Left ventricle myocardium superior (tissue), 1 donor: Measurements from ENCODE around the gene RPS16. TPM values are rescaled to one million over a fixed set of nuclear protein-coding genes. Genes with fewer than 3 reads are reported as not detected.
A peak's percentile ranks its signal among the peaks of the same experiment; 100 is the strongest.

Experiments used
- ATAC-seq: fragments of 200-7000 bp; cut with Tn5 transposase; one replicate; pipeline ENCODE4 v1.9.1; 2020; ENCODE audit warnings: mild to moderate bottlenecking, moderate library complexity
- DNase-seq: peaks from one replicate; pipeline ENCODE4 v3.0.0-alpha.2; 2020
- intact Hi-C: fragments of 100-400 bp; cut with micrococcal nuclease; formaldehyde crosslinking; loops from one replicate; pipeline ENCODE4 v1.11.0; 2022
- total RNA-seq: library from RNA; stranded (reverse); fragmentation: NEBNext Ultra II Directional; extraction: Animal tissue kit (Norgen Biotek cat#: 25700); gene quantifications from one replicate; pipeline ENCODE4 v1.2.1, GENCODE V29; 2021
- donor health status: DM: no; HTN: yes; CAD: no; lungs with severe emphysema.

The RPS16 gene
- total RNA-seq, 1 donor from 2014 or later, result 1,154 TPM

GRCh38 chr19:39427707-39428106, 8.0 kb downstream of the RPS16 start:
- no peak for DNase-seq
- no peak for ATAC-seq
- intact Hi-C loops, result no loop called here

DNA sequence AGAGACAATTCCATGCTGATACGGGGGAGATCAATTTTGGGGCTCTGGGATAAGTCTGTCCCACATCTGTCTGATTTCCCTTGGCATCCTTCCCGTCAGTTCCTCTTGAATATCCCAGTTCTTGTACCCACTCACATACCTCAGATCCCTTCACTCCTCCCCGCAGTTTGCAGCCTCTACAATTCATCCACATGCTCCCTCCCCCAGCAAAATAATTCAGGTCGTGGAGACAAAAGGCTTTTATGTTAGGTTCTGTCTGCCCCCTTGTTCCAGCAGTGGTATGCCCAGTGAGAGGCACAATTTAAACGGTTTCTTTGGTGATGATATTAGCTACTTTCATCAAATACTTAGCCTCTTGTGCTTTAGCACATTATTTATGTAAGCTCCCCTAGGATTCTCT, 9.6 kb downstream of the RPS16 start:
- DNase-seq (no peak), ATAC-seq (no peak)
- intact Hi-C loops, result no loop called here

- no peak for DNase-seq
- intact Hi-C loops, result no loop called here
- ATAC-seq, result no peak
These were observed 10.0 kb downstream of the RPS16 start for GRCh38 chr19:39425744-39426143.

- intact Hi-C loops, result no loop called here
- no peak for ATAC-seq
- DNase-seq, result no peak
These were observed 10.8 kb downstream of the RPS16 start for GRCh38 chr19:39424934-39425333.

- ATAC-seq (no peak), DNase-seq (no peak)
These were observed 12.3 kb downstream of the RPS16 start for GRCh38 chr19:39423258-39424086.

DNA sequence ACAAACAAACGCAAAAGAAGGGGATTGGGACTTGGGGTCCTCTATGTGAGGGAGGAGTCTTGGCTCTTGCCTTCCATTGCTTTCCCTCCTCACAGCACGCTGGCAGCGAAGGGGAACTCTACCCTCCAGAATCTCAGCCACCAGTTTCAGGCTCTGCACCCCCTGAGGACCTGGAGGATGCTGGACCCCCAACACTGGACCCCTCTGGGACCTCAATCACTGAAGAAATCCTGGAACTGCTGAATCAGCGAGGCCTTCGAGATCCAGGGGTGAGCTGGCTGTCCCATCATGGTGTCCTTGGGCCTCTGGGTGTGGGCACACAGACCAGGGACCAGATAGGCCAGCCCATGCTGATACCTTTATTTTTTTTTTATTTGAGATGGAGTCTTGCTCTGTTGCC, 13.7 kb downstream of the RPS16 start:
- DNase-seq, result no peak
- no peak for ATAC-seq
- intact Hi-C loops, result no loop called here

More at GRCh38 chr19:39423258-39424086, 12.3 kb downstream of the RPS16 start:
- intact Hi-C loops, result no loop called here

- DNase-seq (no peak), ATAC-seq (no peak)
- intact Hi-C loops, result no loop called here
These were observed 15.0 kb downstream of the RPS16 start for GRCh38 chr19:39420769-39421168.

- DNase-seq (no peak), ATAC-seq (no peak)
- intact Hi-C loops, result no loop called here
These were observed 16.7 kb downstream of the RPS16 start for GRCh38 chr19:39419003-39419402.

GRCh38 chr19:39417463-39418181, 18.1 kb downstream of the RPS16 start:
- intact Hi-C loops, result no loop called here
- ATAC-seq (no peak), DNase-seq (no peak)

DNA sequence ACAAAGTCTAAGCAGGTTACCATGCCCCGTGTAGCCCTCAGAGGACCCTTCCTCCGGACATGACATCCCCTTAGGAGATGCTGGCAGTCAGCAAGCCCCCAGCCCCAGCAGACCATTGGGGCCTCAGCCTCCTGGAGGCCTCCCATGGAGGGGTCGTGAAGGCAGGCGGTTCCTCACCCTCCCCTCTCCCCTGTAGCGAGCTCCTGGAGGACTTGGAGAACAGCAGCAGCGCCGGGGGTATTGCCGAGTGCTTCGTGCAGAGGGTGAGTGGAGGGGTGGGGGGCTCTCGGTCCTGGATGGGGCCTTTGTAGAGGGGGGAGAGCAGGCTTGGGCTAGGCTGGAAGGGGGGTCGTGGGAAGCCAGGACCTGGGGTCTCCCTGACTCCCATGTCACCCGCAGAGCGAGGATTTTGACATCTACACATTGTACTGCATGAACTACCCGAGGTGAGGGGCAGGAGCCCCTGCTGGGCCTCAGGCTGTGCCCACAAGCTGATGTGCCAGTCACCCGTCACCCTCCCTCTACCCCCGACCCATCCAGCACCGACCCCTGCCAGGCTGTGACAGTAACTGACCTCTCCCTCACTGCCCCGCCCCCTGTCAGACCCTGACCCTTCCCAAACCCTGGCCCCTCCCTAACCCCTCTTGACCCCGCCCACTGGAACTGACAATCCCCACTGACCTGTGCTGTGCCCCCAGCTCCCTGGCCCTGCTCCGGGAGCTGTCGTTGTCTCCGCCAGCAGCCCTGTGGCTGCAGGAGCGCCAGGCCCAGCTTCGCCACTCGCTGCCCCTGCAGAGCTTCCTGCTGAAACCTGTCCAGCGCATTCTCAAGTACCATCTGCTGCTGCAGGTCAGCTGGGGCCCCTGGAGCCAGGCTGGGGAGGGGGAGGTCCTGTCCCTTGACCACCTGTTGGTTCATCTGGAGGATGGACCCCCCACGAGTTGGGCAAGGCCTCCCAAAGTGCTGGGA, 19.3 kb downstream of the RPS16 start:
- intact Hi-C loops, result no loop called here
- ATAC-seq, result no peak
- no peak for DNase-seq

- intact Hi-C loops, result no loop called here
- ATAC-seq (no peak), DNase-seq (no peak)
These were observed 20.4 kb downstream of the RPS16 start for GRCh38 chr19:39415111-39416046.

DNA sequence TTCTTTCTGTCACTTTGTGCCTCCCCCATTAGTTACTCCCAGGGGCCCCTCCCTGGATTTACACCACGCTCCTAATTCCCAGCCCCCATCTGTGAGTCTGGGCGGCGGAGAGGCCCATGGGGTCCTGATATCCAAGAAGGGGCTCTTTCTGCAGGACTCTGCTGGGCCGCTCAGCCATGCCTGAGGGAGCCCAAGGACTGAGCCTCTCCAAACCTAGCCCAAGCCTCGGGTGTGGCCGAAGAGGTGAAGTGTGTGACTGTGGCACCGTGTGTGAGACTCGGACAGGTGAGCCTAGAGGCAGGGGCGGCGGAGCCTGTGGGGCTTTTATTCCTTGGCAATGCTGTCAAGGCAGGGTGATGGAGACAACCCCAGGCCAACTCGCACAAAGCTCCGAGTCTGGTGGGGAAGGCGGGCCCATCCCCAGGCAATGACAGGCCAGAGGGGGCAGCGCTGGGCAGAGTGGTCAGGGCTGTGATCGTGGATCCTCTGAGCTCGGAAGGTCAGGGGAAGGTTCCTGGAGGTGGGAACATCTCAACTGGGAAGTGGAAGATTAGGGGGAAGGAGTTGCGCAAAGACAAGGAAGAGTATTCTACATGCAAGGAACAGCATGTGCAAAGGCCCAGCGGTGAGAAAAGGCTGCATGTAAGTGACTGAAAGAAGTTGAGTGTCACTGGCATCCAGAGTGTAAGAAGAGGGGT, 21.7 kb downstream of the RPS16 start:
- DNase-seq, result no peak
- ATAC-seq, result no peak

DNA sequence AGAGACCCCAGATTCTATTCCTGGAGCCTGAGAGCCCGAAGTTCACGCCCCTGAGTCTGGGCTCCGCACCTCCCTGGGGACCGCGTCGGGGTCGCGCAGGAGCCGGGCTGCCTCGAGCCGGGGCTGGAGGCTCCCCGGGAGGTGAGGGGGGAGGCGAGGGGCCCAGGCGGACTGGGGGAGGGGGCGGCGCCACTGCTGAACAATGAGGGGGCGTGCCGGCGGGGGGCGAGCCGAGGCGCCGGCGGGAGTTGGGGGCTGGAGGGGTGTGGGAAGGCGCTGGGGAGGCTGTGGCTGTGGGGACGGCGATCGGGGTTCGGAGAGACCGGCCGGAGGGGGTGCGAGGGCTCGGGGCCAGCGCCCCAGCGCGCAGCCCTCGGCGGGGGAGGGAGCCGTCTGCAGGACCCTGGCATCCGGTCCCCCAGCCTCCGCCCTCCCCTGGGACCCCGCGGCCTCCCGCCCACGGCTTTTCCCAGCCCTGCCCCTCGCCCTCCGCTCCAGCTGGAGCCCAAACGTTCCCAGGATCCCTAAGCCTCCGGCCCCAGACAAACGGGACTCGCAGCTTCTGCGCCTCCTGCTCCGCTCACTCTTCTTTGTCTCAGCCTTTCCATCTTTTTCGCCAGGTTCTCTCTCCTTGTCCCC, 22.4 kb downstream of the RPS16 start:
- DNase-seq (peak; percentile 84), ATAC-seq (peak; percentile 6)
- intact Hi-C loops, result no loop called here

More for the DNA sequence above, 21.7 kb downstream of the RPS16 start:
- intact Hi-C loops, result no loop called here

DNA sequence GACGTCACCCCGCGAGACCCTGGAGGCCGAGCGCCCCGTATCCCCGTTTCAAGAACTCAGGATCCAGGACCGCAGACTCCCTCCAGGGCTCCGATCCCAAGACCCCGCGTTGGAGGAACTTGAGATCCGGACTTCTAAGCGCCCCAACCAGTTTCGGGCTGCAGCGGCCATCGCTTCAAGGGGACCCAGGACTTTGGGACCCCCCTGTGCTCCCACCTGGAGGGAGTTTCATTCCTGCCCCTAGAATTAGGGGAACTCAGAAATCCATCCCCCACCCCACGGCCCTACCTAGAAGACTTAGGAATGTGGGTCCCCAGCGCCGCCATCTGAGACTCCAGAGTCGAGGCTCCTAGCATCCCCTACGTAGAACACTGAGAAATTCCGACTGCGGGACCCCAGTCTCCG, 22.9 kb downstream of the RPS16 start:
- intact Hi-C loops, result no loop called here
- DNase-seq (no peak), ATAC-seq (no peak)

DNA sequence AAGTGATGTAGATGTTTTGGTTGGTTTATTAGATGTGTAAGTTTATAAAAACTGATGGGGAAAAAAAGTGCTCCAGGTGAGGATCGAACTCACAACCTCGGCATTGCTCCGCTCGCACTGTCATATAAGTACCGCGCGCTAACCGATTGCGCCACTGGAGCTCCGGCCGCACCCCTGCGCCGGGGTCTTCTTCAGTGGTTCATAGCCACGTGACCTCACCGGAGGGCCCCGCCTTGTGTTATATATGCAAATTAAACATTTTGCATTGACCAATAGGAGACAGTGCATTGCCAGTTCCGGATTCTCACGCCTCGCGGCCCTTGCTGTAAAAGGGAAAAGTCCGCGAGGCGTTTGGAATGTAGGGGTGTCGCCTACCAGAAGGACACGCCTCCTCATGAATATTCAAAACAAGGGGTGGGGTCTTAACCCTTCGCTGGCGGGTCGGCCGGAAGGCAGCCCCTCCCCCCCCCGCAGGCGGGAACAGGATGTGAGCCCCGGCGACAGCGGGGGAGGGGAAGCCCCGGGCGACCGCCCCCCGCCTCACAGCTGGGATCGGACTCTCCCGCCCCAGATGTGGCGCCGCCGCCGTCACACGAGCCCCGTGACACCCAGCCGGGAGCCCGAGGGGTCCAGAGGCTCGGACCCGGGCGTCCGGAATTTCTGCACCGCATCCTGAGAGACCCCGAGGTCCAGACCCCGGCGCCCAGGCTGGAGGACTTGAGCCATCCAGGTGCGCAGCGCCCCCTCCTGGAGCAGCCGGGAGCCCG, 23.5 kb downstream of the RPS16 start, which contains the start of gene PLEKHG2:
PLEKHG2 (plus strand) TSS at position 570 of the 767 bp plus-strand sequence. CDS start 1,418 bp downstream, outside the sequence.
- intact Hi-C loops, result no loop called here
- peak; percentile 63 for ATAC-seq
- DNase-seq, result peak; percentile 97

DNA sequence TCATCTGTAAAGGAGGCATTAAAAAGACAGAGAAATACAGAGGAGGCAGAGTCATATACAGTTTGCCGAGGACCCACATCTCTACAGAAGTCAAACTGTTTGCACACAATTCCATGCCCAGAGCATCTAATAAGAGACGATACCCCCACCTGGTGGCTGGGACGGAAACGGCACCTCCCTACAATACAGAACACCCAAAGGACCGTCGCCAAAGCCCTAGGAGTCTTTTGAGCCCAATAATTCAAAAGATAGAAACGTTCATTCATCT, 24.0 kb downstream of the RPS16 start:
- peak; percentile 39 for ATAC-seq
- intact Hi-C loops, result loop anchor here (2.0 kb wide), 1 partner anchor 15 kb away; no protein-coding TSS in a partner anchor

More for the DNA sequence above, 24.0 kb downstream of the RPS16 start:
- DNase-seq, result peak; percentile 94
